Endothelial cell of umbilical vein (primary cell): Measurements from ENCODE around the gene UBE3D. TPM values are rescaled to one million over a fixed set of nuclear protein-coding genes. Genes with fewer than 3 reads are reported as not detected.
A peak's percentile ranks its signal among the peaks of the same experiment; 100 is the strongest.

Experiments used
- BruUV-seq: library from RNA; stranded (reverse); fragments of 400-500 nt; replicated peaks from 2 replicates; lab custom pipeline; 2021; lab: Mats Ljungman, UMichigan
- CTCF ChIA-PET: fragments of 300-600, 350-600 bp; sonication (Branson Sonifier 250); formaldehyde crosslinking; loops from one replicate; lab custom pipeline; 2021; ENCODE audit warnings: antibody characterized with exemption, inconsistent platforms; lab: Charles Lee
- POLR2A ChIA-PET: fragments of 300-600, 350-600 bp; sonication (Branson Sonifier 250); formaldehyde crosslinking; loops from one replicate; lab custom pipeline; 2021; ENCODE audit warnings: antibody characterized with exemption, inconsistent platforms; lab: Charles Lee
- DNase-seq: peaks from one replicate; pipeline ENCODE4 v3.0.0-alpha.2; 2011; ENCODE audit warnings: low read depth, low spot score
- FAIRE-seq: peaks from 2 replicates; lab custom pipeline; 2011; peaks lifted over from hg19 to GRCh38; lab: Jason Lieb, UNC
- H2AFZ ChIP-seq: 2 replicates; pipeline ENCODE4 v1.6.0; 2012; ENCODE audit warnings: low read depth, low read length, control low read depth, inconsistent platforms
- H3K27ac ChIP-seq: 2 replicates; pipeline ENCODE4 v1.5.1; 2011; ENCODE audit warnings: low read depth, mild to moderate bottlenecking, control low read depth, low read length, moderate library complexity; ENCODE audit not compliant: insufficient read depth
- H3K27me3 ChIP-seq, 2 experiments: 2 replicates each; pipeline versions ENCODE4 v1.6.0 to v1.6.1; 2011; ENCODE audit warnings: low read length in 2 of 2, mixed read lengths in 1 of 2; ENCODE audit not compliant: control insufficient read depth in 2 of 2, insufficient read depth in 2 of 2
- H3K36me3 ChIP-seq, 2 experiments: 2 replicates in 1 of 2; 3 replicates in 1 of 2; pipeline ENCODE4 v1.5.1; 2011; ENCODE audit warnings: low read length in 2 of 2, mild to moderate bottlenecking in 1 of 2, moderate library complexity in 1 of 2; ENCODE audit not compliant: control insufficient read depth in 2 of 2, insufficient read depth in 2 of 2; ENCODE audit errors: extremely low read depth in 1 of 2
- H3K4me1 ChIP-seq: 3 replicates; pipeline ENCODE4 v1.5.1; 2011; ENCODE audit warnings: mild to moderate bottlenecking, low read length; ENCODE audit not compliant: control insufficient read depth, insufficient read depth; ENCODE audit errors: extremely low read depth
- H3K4me2 ChIP-seq: 2 replicates; pipeline ENCODE4 v1.6.1; 2011; ENCODE audit warnings: low read length, control low read depth, mixed read lengths; ENCODE audit not compliant: insufficient read depth
- H3K4me3 ChIP-seq, 3 experiments: fragments of 200-600 bp in 1 of 3; sonication (generic), shearing (Covaris generic) in 1 of 3; replicated peaks in 1 of 3; 2 replicates each; pipeline ENCODE4 v1.5.1; 2011 to 2016; ENCODE audit warnings: control low read depth in 3 of 3, low read length in 3 of 3, mild to moderate bottlenecking in 2 of 3, inconsistent platforms in 1 of 3, low read depth in 1 of 3, moderate library complexity in 1 of 3; ENCODE audit not compliant: insufficient read depth in 1 of 3
- H3K79me2 ChIP-seq: 2 replicates; pipeline ENCODE4 v1.6.0; 2012; ENCODE audit warnings: low read length, inconsistent platforms; ENCODE audit not compliant: control insufficient read depth, insufficient read depth
- H3K9ac ChIP-seq: replicated peaks from 2 replicates; pipeline ENCODE3; 2011; ENCODE audit warnings: low read length, control low read depth; ENCODE audit not compliant: insufficient read depth; ENCODE audit errors: extremely low read depth
- H3K9me1 ChIP-seq: replicated peaks from 3 replicates; pipeline ENCODE4 v1.6.0; 2011; ENCODE audit warnings: mild to moderate bottlenecking, low read length; ENCODE audit not compliant: control insufficient read depth, insufficient read depth; ENCODE audit errors: extremely low read depth
- H3K9me3 ChIP-seq: replicated peaks from 2 replicates; pipeline ENCODE4 v1.5.1; 2012; ENCODE audit warnings: low read length, inconsistent platforms; ENCODE audit not compliant: control insufficient read depth, insufficient read depth
- H4K20me1 ChIP-seq: replicated peaks from 2 replicates; pipeline ENCODE3; 2011; ENCODE audit warnings: mild to moderate bottlenecking, low read length; ENCODE audit not compliant: control insufficient read depth, insufficient read depth; ENCODE audit errors: extremely low read depth
- CTCF ChIP-seq, 2 donors: IDR thresholded peaks; 1 replicate in 1 of 2; 2 replicates in 1 of 2; pipeline ENCODE4 v1.5.1; 2011; ENCODE audit warnings: low read length in 2 of 2, mild to moderate bottlenecking in 2 of 2, moderate library complexity in 2 of 2, control low read depth in 1 of 2, inconsistent platforms in 1 of 2, low read depth in 1 of 2; ENCODE audit not compliant: insufficient read depth in 1 of 2; ENCODE audit errors: extremely low read depth in 1 of 2
- EZH2 ChIP-seq: IDR thresholded peaks from 2 replicates; pipeline ENCODE4 v1.6.1; 2012; ENCODE audit warnings: borderline replicate concordance, low read depth, mild to moderate bottlenecking, moderate library complexity, low read length, inconsistent platforms; ENCODE audit not compliant: severe bottlenecking
- FOS ChIP-seq: IDR thresholded peaks from 2 replicates; pipeline ENCODE4 v1.6.1; 2011; ENCODE audit warnings: mild to moderate bottlenecking, low read length, moderate library complexity, borderline replicate concordance; ENCODE audit not compliant: insufficient read depth
- GATA2 ChIP-seq: IDR thresholded peaks from 2 replicates; pipeline ENCODE4 v1.7.0; 2011; ENCODE audit warnings: low read depth, mild to moderate bottlenecking, moderate library complexity, mixed read lengths, low read length; ENCODE audit not compliant: insufficient read length, insufficient read depth
- JUN ChIP-seq: IDR thresholded peaks from 2 replicates; pipeline ENCODE4 v1.6.1; 2011; ENCODE audit warnings: borderline replicate concordance, low read depth; ENCODE audit not compliant: insufficient read length, insufficient read depth
- MAX ChIP-seq: IDR thresholded peaks from 2 replicates; pipeline ENCODE4 v1.6.1; 2011; ENCODE audit not compliant: insufficient read depth, insufficient read length
- MYC ChIP-seq: IDR thresholded peaks from one replicate; pipeline ENCODE4 v1.6.1; 2011; ENCODE audit warnings: mild to moderate bottlenecking, low read depth, low read length
- POLR2A ChIP-seq: IDR thresholded peaks from 2 replicates; pipeline ENCODE4 v1.6.1; 2012; ENCODE audit warnings: low read depth, mild to moderate bottlenecking, control low read depth, low read length
- POLR2AphosphoS5 ChIP-seq: IDR thresholded peaks from 2 replicates; pipeline ENCODE4 v1.6.1; 2012; ENCODE audit warnings: low read depth, mild to moderate bottlenecking, control low read depth, low read length, moderate library complexity; ENCODE audit not compliant: insufficient read depth
- dilution Hi-C: fragments of 300-500 bp; cut with MboI; formaldehyde crosslinking; loops from one replicate; pipeline ENCODE4 v1.15.0; 2019; ENCODE audit warnings: low sequenced_read_pairs; ENCODE audit not compliant: extremely low pct_ligation_motif_present
- intact Hi-C: fragments of 100-400 bp; cut with micrococcal nuclease; formaldehyde crosslinking; loops from one replicate; pipeline ENCODE4 v1.10.0; 2022
- polyA plus RNA-seq, 4 experiments: library from polyadenylated mRNA; depleted of rRNA in 3 of 4; stranded (reverse) in 3 of 4; unstranded in 1 of 4; fragments of >200 nt; gene quantifications; 2 replicates each; pipeline versions ENCODE4 v1.2.1 to v1.2.3, GENCODE V29; 2011 to 2012; ENCODE audit warnings: missing spikeins in 1 of 4
- total RNA-seq: library from RNA; stranded (reverse); gene quantifications from 2 replicates; pipeline ENCODE4 v1.2.3, GENCODE V29; 2021

Gene UBE3D
- total and polyA plus RNA-seq, 2 donors (not counting 3 experiments of a cell fraction or from before 2014, with no cell fraction given), result 1.9 to 6.2 TPM

- CTCF ChIA-PET, result interaction anchor here (8.5 kb wide), 1 partner anchor 780 kb away, joined by 168 read pairs; no protein-coding TSS in a partner anchor
These were observed 14.1 kb downstream of the UBE3D start for GRCh38 chr6:83051377-83052172.

GRCh38 chr6:83047065-83047754, 18.4 kb downstream of the UBE3D start:
- DNase-seq (no peak), FAIRE-seq (no peak)
- no peak for TF ChIP-seq MAX
- TF ChIP-seq CTCF (IDR thresholded peaks at IDR 0.05; ENCODE audit: extremely low read depth in 1 of 2, insufficient read depth in 1 of 2, low read depth in 1 of 2, low read length in 2 of 2), result no peak
- no peak for TF ChIP-seq POLR2AphosphoS5
- TF ChIP-seq FOS, result no peak
- no peak for TF ChIP-seq POLR2A
- no peak for TF ChIP-seq JUN
- no peak for TF ChIP-seq EZH2
- intact Hi-C loops, result loop anchor here (5.0 kb wide), 1 partner anchor 1435 kb away; no protein-coding TSS in a partner anchor
- no peaks in the 10 kb centered on the region for H3K36me3 ChIP-seq
- H2AFZ ChIP-seq, result no peak overlapping the region
- BruUV-seq, result no TSS peak
- CTCF ChIA-PET, result interaction anchor here (0.6 to 1.4 kb wide), 5 partner anchors 10 to 777 kb away, joined by 3 to 7 read pairs (median 4); no protein-coding TSS in a partner anchor
- no peaks in the 10 kb centered on the region for H3K9me1 ChIP-seq
- no peak overlapping the region for H3K9ac ChIP-seq
- H4K20me1 ChIP-seq, result no peaks in the 10 kb centered on the region
- no peak overlapping the region for H3K4me2 ChIP-seq
- H3K27ac ChIP-seq, result no peak overlapping the region
- no peaks in the 10 kb centered on the region for H3K79me2 ChIP-seq
- no peaks in the 10 kb centered on the region for H3K9me3 ChIP-seq
- POLR2A ChIA-PET, result interaction anchor here (0.6 kb wide), 1 partner anchor 9 kb away, joined by 3 read pairs; no protein-coding TSS in a partner anchor
- H3K4me1 ChIP-seq, result no peaks in the 10 kb centered on the region
- H3K4me3 ChIP-seq, result no peak overlapping the region
- no peaks in the 10 kb centered on the region for H3K27me3 ChIP-seq
- dilution Hi-C loops, result no loop called here

More at GRCh38 chr6:83051377-83052172, 14.1 kb downstream of the UBE3D start:
- no peaks in the 10 kb centered on the region for H3K9me3 ChIP-seq
- DNase-seq (peak; percentile 52), FAIRE-seq (no peak)
- TF ChIP-seq GATA2 (no peak), MYC (no peak), MAX (no peak), FOS (no peak), JUN (no peak)
- no peak overlapping the region for H3K4me3 ChIP-seq
- H3K36me3 ChIP-seq, result no peaks in the 10 kb centered on the region
- H3K79me2 ChIP-seq, result no peaks in the 10 kb centered on the region
- POLR2A ChIA-PET, result no interaction called here
- no TSS peak for BruUV-seq
- no peak overlapping the region for H3K27ac ChIP-seq
- intact Hi-C loops (loop anchor here (10.0 kb wide), 1 partner anchor 307 kb away; no protein-coding TSS in a partner anchor), dilution Hi-C loops (no loop called here)
- no peaks in the 10 kb centered on the region for H4K20me1 ChIP-seq
- no peak overlapping the region for H3K4me2 ChIP-seq
- no peaks in the 10 kb centered on the region for H3K4me1 ChIP-seq
- no peaks in the 10 kb centered on the region for H3K27me3 ChIP-seq
- H2AFZ ChIP-seq, result no peak overlapping the region
- H3K9me1 ChIP-seq, result no peaks in the 10 kb centered on the region
- no peak overlapping the region for H3K9ac ChIP-seq
